GM12878 (cell line): ENCODE results near the gene RNF167. TPM values are rescaled to one million over a fixed set of nuclear protein-coding genes. Genes with fewer than 3 reads are reported as not detected.
A peak's percentile ranks its signal among the peaks of the same experiment; 100 is the strongest.

Experiments
- ATAC-seq: fragments of 200-7000 bp; cut with Tn5 transposase; 3 replicates; pipeline ENCODE4 v1.9.1; 2020; ENCODE audit warnings: mild to moderate bottlenecking, moderate library complexity
- BruUV-seq: library from RNA; stranded (reverse); fragments of 400-500 nt; replicated peaks from 2 replicates; lab custom pipeline; 2021; lab: Mats Ljungman, UMichigan
- CTCF ChIA-PET: fragments of 300-600 bp; sonication (Branson Sonifier 250); formaldehyde crosslinking; extraction: SDS; loops from one replicate; lab custom pipeline; 2021; ENCODE audit warnings: inconsistent platforms; lab: Yijun Ruan, JAX
- POLR2A ChIA-PET: fragments of 350-600 bp; formaldehyde crosslinking; extraction: SDS; loops from one replicate; lab custom pipeline; 2021; ENCODE audit warnings: inconsistent platforms; lab: Charles Lee
- RAD21 ChIA-PET: fragments of 300-600 bp; sonication (Branson Sonifier 250); formaldehyde crosslinking; loops from one replicate; lab custom pipeline; 2023; ENCODE audit warnings: antibody characterized with exemption; ENCODE audit not compliant: unreplicated experiment; lab: Charles Lee
- SMC1A ChIA-PET: fragments of 300-600 bp; sonication (Branson Sonifier 250); formaldehyde crosslinking; loops from one replicate; lab custom pipeline; 2023; ENCODE audit not compliant: unreplicated experiment, uncharacterized antibody; lab: Charles Lee
- DNase-seq: peaks from one replicate; pipeline ENCODE4 v3.0.0-alpha.2; 2011; ENCODE audit warnings: low read depth, low spot score
- FAIRE-seq: peaks from 3 replicates; lab custom pipeline; 2011; peaks lifted over from hg19 to GRCh38; lab: Jason Lieb, UNC
- H2AFZ ChIP-seq: 2 replicates; pipeline ENCODE4 v1.6.0; 2011; ENCODE audit warnings: low read depth, low read length, control low read depth; ENCODE audit not compliant: control insufficient read depth
- H3K27ac ChIP-seq: 2 replicates; pipeline ENCODE4 v1.5.1; 2011; ENCODE audit warnings: control low read depth; ENCODE audit not compliant: control insufficient read depth, insufficient read depth
- H3K27me3 ChIP-seq, 2 experiments: replicated peaks in 1 of 2; 2 replicates each; pipeline versions ENCODE4 v1.6.0 to v1.6.1; 2011; ENCODE audit warnings: low read length in 1 of 2; ENCODE audit not compliant: control insufficient read depth in 2 of 2, insufficient read depth in 2 of 2
- H3K36me3 ChIP-seq, 2 experiments: 2 replicates each; pipeline ENCODE4 v1.5.1; 2011; ENCODE audit warnings: low read length in 1 of 2; ENCODE audit not compliant: control insufficient read depth in 2 of 2, insufficient read depth in 2 of 2
- H3K4me1 ChIP-seq: 2 replicates; pipeline ENCODE4 v1.6.1; 2011; ENCODE audit warnings: mild to moderate bottlenecking, low read length, moderate library complexity, mixed read lengths; ENCODE audit not compliant: control insufficient read depth, insufficient read depth
- H3K4me2 ChIP-seq: 2 replicates; pipeline ENCODE4 v1.6.0; 2011; ENCODE audit warnings: control low read depth; ENCODE audit not compliant: control insufficient read depth, insufficient read depth
- H3K4me3 ChIP-seq: fragments of 200-600 bp; sonication (generic); 2 replicates; pipeline ENCODE4 v1.5.1; 2016
- H3K79me2 ChIP-seq: 2 replicates; pipeline ENCODE4 v1.6.0; 2011; ENCODE audit warnings: low read length; ENCODE audit not compliant: control insufficient read depth, insufficient read depth
- H3K9ac ChIP-seq: 2 replicates; pipeline ENCODE4 v1.8.0; 2011; ENCODE audit warnings: low read length, control low read depth, mixed read lengths; ENCODE audit not compliant: control insufficient read depth, insufficient read depth
- H3K9me3 ChIP-seq: replicated peaks from 3 replicates; pipeline ENCODE4 v1.5.1; 2011; ENCODE audit warnings: mild to moderate bottlenecking, low read length; ENCODE audit not compliant: control insufficient read depth, insufficient read depth
- H4K20me1 ChIP-seq: 2 replicates; pipeline ENCODE4 v1.6.0; 2011; ENCODE audit not compliant: control insufficient read depth, insufficient read depth
- BCL3 ChIP-seq: IDR thresholded peaks from 2 replicates; pipeline ENCODE4 v1.6.1; 2011; ENCODE audit warnings: borderline replicate concordance, low read depth, mild to moderate bottlenecking, moderate library complexity, low read length; ENCODE audit not compliant: insufficient read depth, poor library complexity, severe bottlenecking
- CBX5 ChIP-seq: sonication (generic); IDR thresholded peaks from 2 replicates; pipeline ENCODE4 v1.6.1; 2016; ENCODE audit warnings: low read depth, moderate library complexity, mild to moderate bottlenecking, inconsistent platforms
- E2F4 ChIP-seq: IDR thresholded peaks from 2 replicates; pipeline ENCODE4 v1.6.1; 2012; ENCODE audit warnings: low read depth, low read length, improper control_type of control experiment
- E2F8 ChIP-seq: fragments of 450-650 bp; IDR thresholded peaks from 2 replicates; pipeline ENCODE4 v1.6.1; 2018; ENCODE audit warnings: mild to moderate bottlenecking, low read depth, moderate library complexity; ENCODE audit not compliant: partially characterized antibody
- MAX ChIP-seq: IDR thresholded peaks from 2 replicates; pipeline ENCODE4 v1.6.1; 2012; ENCODE audit warnings: low read depth, low read length, improper control_type of control experiment
- MXI1 ChIP-seq: fragments of 150-350 bp; IDR thresholded peaks from 2 replicates; pipeline ENCODE4 v1.6.1; 2011; ENCODE audit warnings: low read depth, mild to moderate bottlenecking, inconsistent platforms, low read length, improper control_type of control experiment
- NFIC ChIP-seq: IDR thresholded peaks from 2 replicates; pipeline ENCODE4 v1.6.1; 2012; ENCODE audit warnings: low read depth, mild to moderate bottlenecking, inconsistent platforms, low read length, moderate library complexity
- NR2F1 ChIP-seq: fragments of 450-650 bp; conservative IDR thresholded peaks from 2 replicates; pipeline ENCODE4 v1.6.1; 2017; ENCODE audit warnings: mild to moderate bottlenecking
- POLR2A ChIP-seq: IDR thresholded peaks from 2 replicates; pipeline ENCODE4 v1.6.1; 2011; ENCODE audit warnings: low read depth, mild to moderate bottlenecking, low read length
- POLR2AphosphoS5 ChIP-seq: IDR thresholded peaks from 2 replicates; pipeline ENCODE4 v1.6.1; 2011; ENCODE audit warnings: mild to moderate bottlenecking, low read length, inconsistent platforms
- SREBF2 ChIP-seq: IDR thresholded peaks from 2 replicates; pipeline ENCODE4 v1.6.1; 2012; ENCODE audit warnings: mild to moderate bottlenecking, low read length
- STAT3 ChIP-seq: IDR thresholded peaks from 2 replicates; pipeline ENCODE4 v1.6.1; 2011; ENCODE audit warnings: low read depth, low read length, improper control_type of control experiment
- WGBS: methylation state at CpG from one replicate; pipeline ENCODE4 v1.1.6; 2016; ENCODE audit warnings: low lambda C conversion rate; ENCODE audit not compliant: insufficient replicate concordance, insufficient coverage; ENCODE audit errors: missing lambda C conversion rate; 5-methylcytosine and 5-hydroxymethylcytosine counted together
- in situ Hi-C: fragments of 300-500 bp; cut with MboI; formaldehyde crosslinking; loops from 9 replicates; pipeline ENCODE4 v1.14.3; 2018; ENCODE audit warnings: mixed read lengths
- intact Hi-C: fragments of 100-400 bp; cut with micrococcal nuclease; formaldehyde crosslinking; loops from one replicate; pipeline ENCODE4 v1.14.2; 2022; ENCODE audit not compliant: unreplicated experiment
- polyA plus RNA-seq, 11 experiments: library from polyadenylated mRNA; depleted of rRNA in 4 of 11; unstranded in 6 of 11; stranded (reverse) in 5 of 11; fragments of >200 nt; fragmentation: Nextera tagmentation in 4 of 11; fragmentation: Illumina TruSeq in 1 of 11; extraction: Ambion mirVana in 4 of 11; extraction: Trizol in 1 of 11; gene quantifications; 1 replicate in 1 of 11; 2 replicates in 10 of 11; pipeline versions ENCODE4 v1.2.1 to v1.2.3, GENCODE V29; 2011 to 2016; ENCODE audit warnings: inconsistent platforms in 2 of 11, missing spikeins in 2 of 11, low read depth in 1 of 11
- total RNA-seq, 4 experiments: library from RNA; depleted of rRNA in 3 of 4; stranded (reverse); fragments of >200 nt in 3 of 4; fragmentation: Illumina TruSeq in 1 of 4; extraction: Trizol in 1 of 4; gene quantifications; 2 replicates each; pipeline versions ENCODE4 v1.2.1 to v1.2.3, GENCODE V29; 2013 to 2021

Gene RNF167
- total and polyA plus RNA-seq, 10 of the 15 experiments (the other 5 are each of a cell fraction or from before 2014, with no cell fraction given): 33.6 to 147 (median 57.6) TPM

- Histone ChIP-seq H2AFZ (no peak overlapping the region), H3K4me3 (no peak overlapping the region), H3K79me2 (peaks cover 25% of the 10 kb centered on the region), H3K27ac (no peak overlapping the region), H3K36me3 (peaks cover 4 to 14% of the 10 kb centered on the region in 2 experiments; a peak in 3 of 4 replicates), H3K9ac (no peak overlapping the region), H3K4me1 (peaks cover 32% of the 10 kb centered on the region), H4K20me1 (no peaks in the 10 kb centered on the region), H3K27me3 (no peaks in the 10 kb centered on the region), H3K4me2 (no peak overlapping the region), H3K9me3 (no peaks in the 10 kb centered on the region)
- 0 out of 2 replicates have a peak, but pooled peaks have one; percentile 22 for TF ChIP-seq POLR2A
- TF ChIP-seq NR2F1: no peak
- ChIA-PET CTCF (interaction anchor here (1.0 kb wide), 1 partner anchor 27 kb away, joined by 3 read pairs; no protein-coding TSS in a partner anchor), POLR2A (interaction anchor here (0.5 to 1.3 kb wide), 3 partner anchors 15 to 122 kb away, joined by 3 to 4 read pairs (median 3); partner anchors contain the start of genes ENO3 and SPAG7), RAD21 (no interaction called here), SMC1A (no interaction called here)
- DNase-seq: no peak
- ATAC-seq: no peak
- in situ Hi-C loops: no loop called here
- intact Hi-C loops: no loop called here
- BruUV-seq: no TSS peak
- FAIRE-seq: no peak
Measured at GRCh38 chr17:4935650-4936049, 4.4 kb upstream of the RNF167 start.

GRCh38 chr17:4936436-4936835, 3.6 kb upstream of the RNF167 start:
- Histone ChIP-seq H3K9ac (no peak overlapping the region), H3K27me3 (no peaks in the 10 kb centered on the region), H3K79me2 (peaks cover 33% of the 10 kb centered on the region), H4K20me1 (no peaks in the 10 kb centered on the region), H3K4me3 (no peak overlapping the region), H3K4me1 (peaks cover 31% of the 10 kb centered on the region), H3K27ac (no peak overlapping the region), H3K36me3 (peaks cover 4 to 14% of the 10 kb centered on the region in 2 experiments; a peak in 3 of 4 replicates), H2AFZ (no peak overlapping the region), H3K4me2 (no peak overlapping the region), H3K9me3 (no peaks in the 10 kb centered on the region)
- ChIA-PET SMC1A (no interaction called here), RAD21 (no interaction called here), POLR2A (interaction anchor here (1.0 to 1.3 kb wide), 2 partner anchors 15 to 31 kb away, joined by 3 read pairs; partner anchors contain the start of genes ENO3 and SPAG7), CTCF (interaction anchor here (1.0 kb wide), 1 partner anchor 28 kb away, joined by 3 read pairs; no protein-coding TSS in a partner anchor)
- BruUV-seq: no TSS peak
- 98% methylated on average over 3 of the region's 3 CpGs for WGBS
- no peak for DNase-seq
- intact Hi-C loops (no loop called here), in situ Hi-C loops (no loop called here)
- ATAC-seq: no peak
- no peak for FAIRE-seq
- TF ChIP-seq POLR2AphosphoS5: no peak
- no peak for TF ChIP-seq NFIC
- TF ChIP-seq CBX5: no peak
- no peak for TF ChIP-seq BCL3
- TF ChIP-seq E2F4: no peak
- TF ChIP-seq E2F8: no peak
- TF ChIP-seq MAX: no peak
- no peak for TF ChIP-seq STAT3
- TF ChIP-seq SREBF2: no peak
- no peak for TF ChIP-seq MXI1
